Activated CD4-positive, alpha-beta T cell treated with anti-CD3 and anti-CD28 coated beads for 24 hours (primary cell): Measurements from ENCODE around the gene TCF19.
A peak's percentile ranks its signal among the peaks of the same experiment; 100 is the strongest.

Experiments used
- DNase-seq, 2 donors: peaks; one replicate each; pipeline ENCODE4 v3.0.0-alpha.2; 2020; ENCODE audit warnings: low read depth in 2 of 2

Gene TCF19, protein sequence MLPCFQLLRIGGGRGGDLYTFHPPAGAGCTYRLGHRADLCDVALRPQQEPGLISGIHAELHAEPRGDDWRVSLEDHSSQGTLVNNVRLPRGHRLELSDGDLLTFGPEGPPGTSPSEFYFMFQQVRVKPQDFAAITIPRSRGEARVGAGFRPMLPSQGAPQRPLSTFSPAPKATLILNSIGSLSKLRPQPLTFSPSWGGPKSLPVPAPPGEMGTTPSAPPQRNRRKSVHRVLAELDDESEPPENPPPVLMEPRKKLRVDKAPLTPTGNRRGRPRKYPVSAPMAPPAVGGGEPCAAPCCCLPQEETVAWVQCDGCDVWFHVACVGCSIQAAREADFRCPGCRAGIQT

DNA sequence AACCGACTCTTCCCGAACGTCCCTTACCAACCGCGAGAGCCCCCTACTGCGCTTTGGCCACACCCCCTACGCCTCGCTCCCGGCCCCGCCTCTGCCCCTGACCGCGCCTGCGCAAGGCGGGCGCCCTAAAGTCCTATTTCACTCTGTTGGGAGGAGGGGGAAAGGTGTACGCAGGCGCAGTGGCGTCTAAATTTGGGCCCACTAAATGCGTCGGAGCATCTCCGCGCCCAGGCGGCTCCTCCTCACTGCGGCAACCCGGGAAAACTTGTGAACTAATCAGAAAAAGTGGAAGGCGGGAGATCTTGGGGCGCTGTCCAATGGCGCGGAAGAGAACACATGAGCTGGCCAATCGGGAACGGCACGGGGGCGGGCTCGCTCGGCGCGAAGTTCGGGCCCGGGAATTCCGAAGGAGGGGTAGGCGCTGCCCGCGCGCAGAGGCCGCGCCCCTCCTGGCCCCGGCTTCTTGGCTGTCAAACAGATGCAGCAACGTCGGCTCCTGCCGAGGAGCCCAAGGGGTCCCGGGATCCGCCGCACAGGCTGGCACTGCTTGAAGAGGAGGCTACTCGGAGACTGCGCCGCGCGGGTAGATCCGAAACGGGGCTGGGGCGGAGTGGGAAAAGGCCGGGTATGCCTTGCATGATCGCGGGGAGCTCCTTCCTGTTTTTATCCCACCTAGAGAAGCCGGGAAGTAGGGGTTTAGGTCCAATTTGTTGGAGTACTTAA lies at the start of gene TCF19:
Gene TCF19 (plus strand): TSS at position 450 of the 723 bp plus-strand sequence. CDS start 881 bp downstream, outside the sequence.
- DNase-seq, result peak; percentile 98 to 99

GRCh38 chr6:31110825-31111582 lies 47.4 kb upstream of the TCF19 start:
- DNase-seq, result no peak

DNA sequence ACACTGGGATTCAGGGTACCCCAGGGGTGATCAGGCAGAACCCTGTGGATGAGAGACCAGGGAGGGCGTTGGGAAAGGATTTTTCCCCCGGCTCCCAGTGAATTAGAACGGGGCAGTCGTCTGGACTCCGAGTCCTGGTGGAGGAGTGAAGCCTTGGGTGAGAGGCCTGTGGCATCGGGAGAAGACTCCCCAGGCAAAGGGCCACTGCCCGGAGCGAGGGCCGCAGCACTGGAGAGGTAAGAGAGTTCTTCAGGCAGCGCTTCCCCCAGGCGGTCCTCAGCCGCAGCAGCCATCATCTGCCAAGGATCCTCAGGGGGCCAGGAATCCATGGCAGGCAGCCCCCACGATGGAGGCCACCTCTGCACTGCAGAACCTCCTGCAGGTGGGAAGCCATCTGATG lies 46.7 kb upstream of the TCF19 start:
- no peak for DNase-seq

GRCh38 chr6:31112478-31112877 lies 45.9 kb upstream of the TCF19 start, which contains the start of gene C6orf15:
Gene C6orf15, minus strand, starts transcription at chr6:31112575. Its CDS starts 20 bp downstream, at chr6:31112555.
- no peak for DNase-seq

DNA sequence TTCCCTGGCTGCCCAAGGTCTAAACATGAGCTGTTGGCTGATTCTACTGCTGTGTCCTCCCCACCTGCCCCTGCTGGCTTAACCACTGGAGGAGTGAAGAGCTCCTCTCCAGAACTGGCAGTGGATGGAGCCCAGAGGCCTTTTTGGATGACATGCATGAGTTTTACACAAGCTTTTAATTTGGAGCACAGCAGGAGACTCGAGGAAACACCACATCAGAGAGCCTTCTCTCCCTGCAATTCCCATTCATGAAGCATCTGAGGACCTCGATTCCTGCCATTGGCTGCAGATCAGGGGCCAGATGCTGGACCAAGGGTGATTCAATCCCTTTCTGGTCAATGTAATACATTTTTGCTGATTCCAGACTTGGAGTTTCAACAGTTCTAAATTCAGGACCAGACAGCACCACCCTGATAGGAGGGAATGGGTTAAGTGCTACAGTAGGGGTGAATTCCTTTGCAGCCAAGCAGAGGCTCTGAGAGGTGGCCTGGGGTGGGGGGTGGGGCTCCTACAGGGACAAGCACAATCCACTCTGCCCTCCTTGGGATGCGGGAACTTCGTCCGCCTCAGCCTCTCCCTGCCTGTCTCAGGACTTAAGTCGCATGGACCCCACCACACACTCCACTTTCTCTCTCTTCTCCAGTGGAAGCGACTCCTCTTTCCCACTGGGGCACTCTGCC lies 44.4 kb upstream of the TCF19 start:
- no peak for DNase-seq

DNA sequence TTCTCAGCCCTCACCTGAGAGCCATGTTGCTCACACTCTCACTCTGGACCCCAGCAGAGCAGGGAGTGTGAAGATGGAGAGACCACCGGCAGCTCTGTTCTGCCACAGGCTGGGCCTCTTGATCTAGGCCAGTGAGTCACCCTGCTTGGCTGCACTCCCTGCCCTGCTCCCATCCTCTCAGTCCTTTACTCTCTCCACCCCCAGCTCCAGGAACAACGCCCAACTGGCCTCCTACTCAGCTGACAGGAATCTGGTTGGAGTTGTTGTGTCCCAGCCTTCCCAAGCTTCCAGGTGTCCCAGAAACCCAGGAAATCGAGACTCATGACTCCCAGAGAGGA lies 43.9 kb upstream of the TCF19 start, which contains the start of gene PSORS1C1:
Gene PSORS1C1 (plus strand): TSS at position 260 of the 338 bp plus-strand sequence. CDS start 14,833 bp downstream, outside the sequence.
- no peak for DNase-seq

GRCh38 chr6:31114970-31115849 lies 43.2 kb upstream of the TCF19 start:
- no peak for DNase-seq

- no peak for DNase-seq
Observed at GRCh38 chr6:31115941-31116560, 42.3 kb upstream of the TCF19 start.

- DNase-seq, result no peak
Observed at GRCh38 chr6:31116661-31117385, 41.6 kb upstream of the TCF19 start.

GRCh38 chr6:31118178-31118577 lies 40.2 kb upstream of the TCF19 start:
- no peak for DNase-seq

- no peak for DNase-seq
Observed at GRCh38 chr6:31120151-31120915, 38.1 kb upstream of the TCF19 start, which contains the start of gene CDSN. Gene CDSN, minus strand, starts transcription at chr6:31120446. Its CDS starts 27 bp downstream, at chr6:31120419.

GRCh38 chr6:31121131-31121790 lies 37.1 kb upstream of the TCF19 start:
- no peak for DNase-seq

DNA sequence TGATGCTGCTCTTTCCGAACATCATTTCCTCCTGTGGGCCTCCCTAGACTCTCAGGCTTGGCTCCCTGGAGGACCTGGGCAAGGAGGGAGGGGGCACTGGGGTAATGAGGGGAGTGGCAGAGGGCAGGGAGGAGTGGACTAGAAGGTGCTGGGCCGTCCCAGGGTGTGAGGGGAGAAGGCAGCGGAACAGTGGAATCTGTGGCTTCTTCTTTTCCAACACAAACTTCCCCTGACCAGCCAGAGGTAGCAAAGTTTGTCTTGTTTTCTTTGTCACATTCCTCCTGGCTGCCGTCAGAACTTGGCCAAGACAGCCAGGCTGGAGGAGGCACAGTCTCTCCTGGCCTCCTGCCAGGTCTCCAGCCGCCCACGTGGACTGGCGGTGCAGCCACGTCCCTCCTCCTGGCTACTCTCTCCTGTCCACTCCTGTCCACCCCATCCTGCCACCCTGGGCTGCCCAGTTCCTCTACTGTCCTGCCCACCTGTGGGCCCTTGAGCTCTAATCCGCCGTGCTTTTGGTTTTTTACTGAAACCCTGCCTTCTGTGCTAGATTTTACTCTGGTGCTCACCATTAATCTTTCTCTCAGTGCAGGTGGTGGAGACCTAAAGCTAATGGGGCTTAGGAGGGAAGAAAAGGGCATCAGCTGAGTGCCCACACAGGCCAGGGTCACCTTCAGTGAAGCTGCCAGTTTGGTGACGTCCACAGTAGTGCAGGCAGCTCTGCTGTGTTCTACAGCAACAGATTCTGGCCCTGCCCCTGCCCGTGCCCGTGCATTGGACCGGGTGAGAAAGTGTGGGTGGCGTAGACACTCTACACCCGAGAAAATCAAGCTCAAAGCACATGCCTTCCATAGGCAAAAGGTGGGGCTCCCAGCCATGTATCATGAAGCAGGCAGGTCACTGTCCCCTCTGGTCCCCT lies 35.3 kb upstream of the TCF19 start:
- no peak for DNase-seq

GRCh38 chr6:31125162-31125561 lies 33.2 kb upstream of the TCF19 start:
- DNase-seq, result no peak

DNA sequence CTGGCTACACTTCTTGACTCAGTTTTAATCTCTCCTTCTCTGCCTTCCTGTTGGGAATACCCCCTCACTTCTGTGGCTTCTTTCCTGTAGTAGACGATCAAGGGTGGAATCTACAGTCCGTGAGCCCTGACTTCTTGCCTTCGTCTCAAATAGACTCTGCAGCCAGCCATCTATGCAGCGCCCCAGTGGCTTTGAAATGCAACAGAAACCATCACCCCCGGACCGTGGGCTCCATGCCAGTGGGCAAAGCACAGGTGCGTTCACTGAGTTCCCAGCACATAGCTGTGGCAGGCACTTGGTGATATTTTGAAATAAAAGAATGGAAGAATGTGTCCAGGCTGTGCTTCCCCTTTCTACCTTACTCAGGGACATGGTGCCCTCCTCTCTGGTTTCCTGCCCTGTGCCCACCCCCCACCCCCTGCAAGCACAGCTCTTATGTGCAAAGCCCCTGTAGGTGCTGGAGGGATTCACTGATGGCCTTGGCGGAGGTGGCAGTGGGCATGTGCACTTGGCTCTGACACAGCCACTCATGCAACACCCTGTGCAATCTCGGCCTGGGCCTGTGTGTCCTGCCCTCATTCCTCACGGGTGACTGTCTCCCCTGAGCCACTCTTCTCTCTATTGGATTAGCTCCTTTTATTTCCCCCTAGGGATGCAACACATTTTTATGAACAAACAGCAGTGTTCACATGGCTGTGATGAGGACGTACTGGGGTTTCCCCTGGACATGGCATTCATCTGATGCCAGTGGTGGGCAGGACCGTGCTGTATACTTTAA lies 32.6 kb upstream of the TCF19 start:
- DNase-seq, result no peak
